ENCODE results near the gene RIC8B.
A peak's percentile ranks its signal among the peaks of the same experiment; 100 is the strongest.

Gene RIC8B

DNA sequence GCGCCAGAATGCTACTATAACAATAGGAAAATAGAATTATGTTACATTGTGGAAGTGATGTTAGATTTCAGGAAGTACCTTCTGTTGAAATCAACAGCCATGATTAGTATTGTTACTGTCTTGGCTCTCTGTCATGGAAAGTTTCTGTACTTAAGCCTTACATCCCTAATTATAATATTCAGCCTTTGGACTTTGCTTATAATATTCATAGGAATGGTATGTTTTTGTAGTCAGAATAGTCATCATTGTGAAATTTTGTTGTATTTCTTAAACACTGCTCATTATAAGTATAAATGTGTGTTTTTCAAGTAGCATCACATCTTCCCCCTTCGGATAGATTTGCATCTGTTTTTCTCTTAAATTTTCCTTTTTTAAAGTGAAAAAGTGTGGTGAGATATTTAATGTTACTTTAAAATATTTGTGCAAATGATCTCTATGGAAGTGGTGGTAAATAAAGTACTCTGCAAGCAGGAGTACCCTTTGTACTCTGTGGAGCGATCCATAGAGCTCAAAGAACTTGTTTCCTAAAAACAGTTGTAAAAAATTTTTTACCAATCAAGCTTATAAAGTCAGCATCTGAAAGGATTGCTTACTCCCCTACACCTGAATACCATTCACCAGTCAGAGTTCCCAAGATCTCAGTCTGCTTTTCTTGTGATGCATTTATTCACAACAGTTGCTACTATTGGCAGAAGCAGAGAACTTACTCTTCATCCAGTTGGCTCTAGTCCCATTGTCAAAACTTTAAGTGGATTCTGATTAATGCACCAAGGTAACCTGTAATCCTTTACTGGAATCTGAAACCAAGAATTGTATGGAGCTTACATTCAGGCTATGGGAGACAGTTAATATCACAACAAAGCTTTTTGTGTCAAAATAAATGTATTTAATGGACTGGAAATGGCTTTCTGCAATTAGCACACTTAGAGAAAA, 87.8 kb downstream of the RIC8B start:
- DNase-seq (ENCODE audit: extremely low read depth, low read depth): peak; percentile 44
- TF ChIP-seq, protein P1, sequence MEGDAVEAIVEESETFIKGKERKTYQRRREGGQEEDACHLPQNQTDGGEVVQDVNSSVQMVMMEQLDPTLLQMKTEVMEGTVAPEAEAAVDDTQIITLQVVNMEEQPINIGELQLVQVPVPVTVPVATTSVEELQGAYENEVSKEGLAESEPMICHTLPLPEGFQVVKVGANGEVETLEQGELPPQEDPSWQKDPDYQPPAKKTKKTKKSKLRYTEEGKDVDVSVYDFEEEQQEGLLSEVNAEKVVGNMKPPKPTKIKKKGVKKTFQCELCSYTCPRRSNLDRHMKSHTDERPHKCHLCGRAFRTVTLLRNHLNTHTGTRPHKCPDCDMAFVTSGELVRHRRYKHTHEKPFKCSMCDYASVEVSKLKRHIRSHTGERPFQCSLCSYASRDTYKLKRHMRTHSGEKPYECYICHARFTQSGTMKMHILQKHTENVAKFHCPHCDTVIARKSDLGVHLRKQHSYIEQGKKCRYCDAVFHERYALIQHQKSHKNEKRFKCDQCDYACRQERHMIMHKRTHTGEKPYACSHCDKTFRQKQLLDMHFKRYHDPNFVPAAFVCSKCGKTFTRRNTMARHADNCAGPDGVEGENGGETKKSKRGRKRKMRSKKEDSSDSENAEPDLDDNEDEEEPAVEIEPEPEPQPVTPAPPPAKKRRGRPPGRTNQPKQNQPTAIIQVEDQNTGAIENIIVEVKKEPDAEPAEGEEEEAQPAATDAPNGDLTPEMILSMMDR (IDR thresholded peaks at IDR 0.05; ENCODE audit: low read depth, low read length): no peak

DNA sequence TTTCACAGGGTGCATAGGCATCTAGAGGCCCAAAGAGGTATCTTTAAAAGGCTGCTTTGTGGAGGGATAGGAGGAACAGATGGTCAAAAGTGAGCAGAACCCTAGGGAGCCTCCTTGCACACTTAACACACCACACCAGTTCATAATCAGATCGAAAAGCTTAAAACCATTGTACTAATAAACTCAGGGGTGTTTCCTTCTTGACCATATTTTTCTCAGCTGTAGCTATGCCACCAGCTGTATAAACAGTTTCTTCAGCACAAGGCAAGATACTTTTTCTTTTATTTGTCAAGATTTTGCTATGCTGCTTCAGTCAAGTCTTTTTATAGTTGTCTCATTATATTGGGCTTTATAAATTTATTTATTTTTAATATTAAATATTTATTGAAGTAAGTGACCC, 88.7 kb downstream of the RIC8B start:
- TF ChIP-seq, protein P1 (IDR thresholded peaks at IDR 0.05; ENCODE audit: low read depth, low read length): no peak
- no peak for DNase-seq (ENCODE audit: extremely low read depth, low read depth)

DNA sequence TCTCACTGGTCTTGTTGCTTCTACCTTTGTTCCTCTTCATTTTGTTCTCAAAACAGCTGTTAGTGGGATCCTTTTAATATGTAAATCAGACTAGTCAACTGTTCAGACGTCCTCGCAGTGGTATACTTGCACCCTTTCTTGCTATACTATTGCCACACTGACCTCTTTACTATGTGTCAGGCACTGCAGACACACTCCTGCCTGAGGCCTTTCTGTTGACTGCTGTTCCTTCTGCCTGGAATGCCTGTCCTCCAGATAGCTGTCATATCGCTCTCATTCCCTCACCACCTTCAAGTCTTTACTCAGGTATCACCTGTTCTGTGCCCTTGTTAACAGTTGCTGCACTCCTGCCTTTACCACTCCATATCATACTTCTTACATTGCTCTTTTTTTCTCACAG, 91.2 kb downstream of the RIC8B start:
- no peak for DNase-seq (ENCODE audit: extremely low read depth, low read depth)
- TF ChIP-seq, protein P1 (IDR thresholded peaks at IDR 0.05; ENCODE audit: low read depth, low read length): no peak

DNA sequence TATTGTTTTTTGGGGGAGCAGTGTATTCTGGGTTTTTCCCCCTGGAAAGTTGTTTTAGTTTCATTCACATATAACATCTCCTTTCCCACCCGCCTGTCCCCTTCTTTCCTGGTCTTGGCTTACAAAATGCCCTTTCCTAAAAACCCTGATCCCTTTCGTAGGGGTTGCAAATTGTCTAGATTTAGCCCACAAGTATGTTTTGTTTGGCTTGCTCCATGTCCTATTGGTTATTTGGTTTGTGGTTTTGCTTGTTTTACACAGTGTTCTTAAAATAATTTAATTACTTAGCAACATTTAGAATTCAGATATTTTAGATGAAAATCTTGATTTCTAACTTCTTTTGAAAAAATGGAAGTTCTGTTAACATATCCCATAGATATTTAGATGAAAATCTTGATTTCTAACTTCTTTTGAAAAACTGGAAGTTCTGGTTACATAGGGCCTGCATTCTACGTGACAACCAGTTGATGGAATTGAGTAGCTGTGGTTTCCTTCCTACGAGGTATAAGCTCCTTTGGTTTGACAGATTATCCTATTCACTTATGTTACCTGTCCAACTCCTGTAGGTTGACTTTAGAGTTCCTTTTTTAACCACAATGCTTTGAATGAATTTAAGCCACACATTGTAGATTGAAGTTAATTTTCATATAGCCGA, 92.1 kb downstream of the RIC8B start:
- TF ChIP-seq, protein P1 (IDR thresholded peaks at IDR 0.05; ENCODE audit: low read depth, low read length): no peak
- no peak for DNase-seq (ENCODE audit: extremely low read depth, low read depth)

DNA sequence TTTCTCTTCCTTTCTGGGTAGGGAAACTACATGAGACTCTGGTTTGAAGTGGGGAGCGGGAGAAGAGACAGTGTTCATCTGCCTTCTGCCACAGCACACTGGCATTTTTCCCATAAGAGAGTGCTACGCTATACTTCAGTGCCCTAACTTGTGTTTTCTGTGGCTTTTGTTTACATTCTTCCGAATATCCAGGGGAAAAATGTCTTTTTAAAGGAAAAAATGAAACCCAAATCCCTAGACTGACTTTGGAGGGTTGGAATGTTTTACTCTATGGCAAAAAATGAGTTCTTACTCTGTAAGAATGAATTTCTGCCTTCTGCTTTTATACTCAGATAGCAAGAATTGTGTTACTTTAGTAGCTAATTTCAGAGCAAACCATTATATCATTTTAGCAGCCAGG, 93.2 kb downstream of the RIC8B start:
- DNase-seq (ENCODE audit: extremely low read depth, low read depth): no peak
- TF ChIP-seq, protein P1 (IDR thresholded peaks at IDR 0.05; ENCODE audit: low read depth, low read length): no peak

DNA sequence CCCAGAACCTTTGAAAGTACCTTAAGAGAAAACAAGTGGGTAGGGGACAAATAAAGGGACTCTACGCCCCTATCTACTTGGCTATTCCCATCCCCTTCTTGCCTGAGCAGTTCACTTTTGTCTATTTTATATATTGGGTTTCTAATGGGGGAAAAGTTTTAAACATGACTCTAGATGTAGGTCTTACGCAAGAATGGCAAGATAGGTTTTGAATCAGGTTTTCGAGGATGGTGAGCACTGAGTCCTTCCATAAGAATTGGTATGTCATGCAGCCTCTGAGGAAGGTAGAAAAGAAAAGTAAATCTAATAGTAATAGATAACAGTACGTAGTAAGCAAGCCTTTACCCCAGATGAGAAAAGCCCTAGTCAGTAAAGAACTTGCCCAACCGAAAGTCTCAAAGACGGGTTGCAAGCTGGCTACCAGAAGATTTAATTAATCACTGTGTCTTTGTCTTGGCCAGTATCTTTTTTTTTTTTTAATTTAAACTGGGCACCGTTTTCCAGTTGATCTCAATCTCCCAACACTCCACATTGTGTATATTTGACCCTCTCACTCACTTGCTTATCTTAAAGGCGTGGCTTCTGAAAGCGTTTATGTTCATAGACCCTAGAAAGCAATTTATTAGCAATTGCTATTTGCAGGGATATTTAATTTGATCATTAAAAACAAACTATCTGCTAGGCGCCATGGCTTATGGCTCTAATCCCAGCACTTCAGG, 94.7 kb downstream of the RIC8B start:
- TF ChIP-seq, protein P1 (IDR thresholded peaks at IDR 0.05; ENCODE audit: low read depth, low read length): no peak

More for the DNA sequence above, 94.7 kb downstream of the RIC8B start:
- DNase-seq (ENCODE audit: extremely low read depth, low read depth): no peak
